ENCODE data around the gene SMURF1.

SMURF1 gene

GRCh38 chr7:99021941-99022560, 121.9 kb downstream of the SMURF1 start:
- no peak for DNase-seq

- no peak for DNase-seq
Observed at GRCh38 chr7:99020413-99020715, 123.5 kb downstream of the SMURF1 start.

- no peak for DNase-seq
Observed at GRCh38 chr7:99019523-99020412, 124.1 kb downstream of the SMURF1 start.

GRCh38 chr7:99016196-99016595, 127.7 kb downstream of the SMURF1 start:
- no peak for DNase-seq

GRCh38 chr7:99014113-99014985, 129.6 kb downstream of the SMURF1 start:
- DNase-seq, result no peak

- DNase-seq, result no peak
Observed at GRCh38 chr7:99013266-99014112, 130.4 kb downstream of the SMURF1 start.

- no peak for DNase-seq
Observed at GRCh38 chr7:99012722-99013121, 131.2 kb downstream of the SMURF1 start.

- DNase-seq, result no peak
Observed at GRCh38 chr7:99011706-99012404, 132.1 kb downstream of the SMURF1 start.

- no peak for DNase-seq
Observed at GRCh38 chr7:99011341-99011705, 132.6 kb downstream of the SMURF1 start.

- DNase-seq, result no peak
Observed at GRCh38 chr7:99010281-99010680, 133.6 kb downstream of the SMURF1 start.

GRCh38 chr7:99008921-99009530, 134.9 kb downstream of the SMURF1 start:
- no peak for DNase-seq

- DNase-seq, result no peak
Observed at GRCh38 chr7:99008181-99008631, 135.7 kb downstream of the SMURF1 start.

- no peak for DNase-seq
Observed at GRCh38 chr7:99006739-99007424, 137.0 kb downstream of the SMURF1 start.

- no peak for DNase-seq
Observed at GRCh38 chr7:99005776-99006175, 138.1 kb downstream of the SMURF1 start.

GRCh38 chr7:99004781-99005500, 139.0 kb downstream of the SMURF1 start:
- no peak for DNase-seq

- DNase-seq, result no peak
Observed at GRCh38 chr7:99004216-99004615, 139.7 kb downstream of the SMURF1 start.

- no peak for DNase-seq
Observed at GRCh38 chr7:99003419-99003818, 140.5 kb downstream of the SMURF1 start.

GRCh38 chr7:99002827-99003212, 141.1 kb downstream of the SMURF1 start:
- no peak for DNase-seq

GRCh38 chr7:99002148-99002826, 141.6 kb downstream of the SMURF1 start:
- DNase-seq, result no peak
